ELR (cell line): ENCODE results near the gene ABCC3.

Source experiments
- DNase-seq: peaks from one replicate; pipeline ENCODE4 v3.0.0-alpha.2; 2015; ENCODE audit warnings: low read depth

The ABCC3 gene, protein sequence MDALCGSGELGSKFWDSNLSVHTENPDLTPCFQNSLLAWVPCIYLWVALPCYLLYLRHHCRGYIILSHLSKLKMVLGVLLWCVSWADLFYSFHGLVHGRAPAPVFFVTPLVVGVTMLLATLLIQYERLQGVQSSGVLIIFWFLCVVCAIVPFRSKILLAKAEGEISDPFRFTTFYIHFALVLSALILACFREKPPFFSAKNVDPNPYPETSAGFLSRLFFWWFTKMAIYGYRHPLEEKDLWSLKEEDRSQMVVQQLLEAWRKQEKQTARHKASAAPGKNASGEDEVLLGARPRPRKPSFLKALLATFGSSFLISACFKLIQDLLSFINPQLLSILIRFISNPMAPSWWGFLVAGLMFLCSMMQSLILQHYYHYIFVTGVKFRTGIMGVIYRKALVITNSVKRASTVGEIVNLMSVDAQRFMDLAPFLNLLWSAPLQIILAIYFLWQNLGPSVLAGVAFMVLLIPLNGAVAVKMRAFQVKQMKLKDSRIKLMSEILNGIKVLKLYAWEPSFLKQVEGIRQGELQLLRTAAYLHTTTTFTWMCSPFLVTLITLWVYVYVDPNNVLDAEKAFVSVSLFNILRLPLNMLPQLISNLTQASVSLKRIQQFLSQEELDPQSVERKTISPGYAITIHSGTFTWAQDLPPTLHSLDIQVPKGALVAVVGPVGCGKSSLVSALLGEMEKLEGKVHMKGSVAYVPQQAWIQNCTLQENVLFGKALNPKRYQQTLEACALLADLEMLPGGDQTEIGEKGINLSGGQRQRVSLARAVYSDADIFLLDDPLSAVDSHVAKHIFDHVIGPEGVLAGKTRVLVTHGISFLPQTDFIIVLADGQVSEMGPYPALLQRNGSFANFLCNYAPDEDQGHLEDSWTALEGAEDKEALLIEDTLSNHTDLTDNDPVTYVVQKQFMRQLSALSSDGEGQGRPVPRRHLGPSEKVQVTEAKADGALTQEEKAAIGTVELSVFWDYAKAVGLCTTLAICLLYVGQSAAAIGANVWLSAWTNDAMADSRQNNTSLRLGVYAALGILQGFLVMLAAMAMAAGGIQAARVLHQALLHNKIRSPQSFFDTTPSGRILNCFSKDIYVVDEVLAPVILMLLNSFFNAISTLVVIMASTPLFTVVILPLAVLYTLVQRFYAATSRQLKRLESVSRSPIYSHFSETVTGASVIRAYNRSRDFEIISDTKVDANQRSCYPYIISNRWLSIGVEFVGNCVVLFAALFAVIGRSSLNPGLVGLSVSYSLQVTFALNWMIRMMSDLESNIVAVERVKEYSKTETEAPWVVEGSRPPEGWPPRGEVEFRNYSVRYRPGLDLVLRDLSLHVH (N-terminal part only)

DNA sequence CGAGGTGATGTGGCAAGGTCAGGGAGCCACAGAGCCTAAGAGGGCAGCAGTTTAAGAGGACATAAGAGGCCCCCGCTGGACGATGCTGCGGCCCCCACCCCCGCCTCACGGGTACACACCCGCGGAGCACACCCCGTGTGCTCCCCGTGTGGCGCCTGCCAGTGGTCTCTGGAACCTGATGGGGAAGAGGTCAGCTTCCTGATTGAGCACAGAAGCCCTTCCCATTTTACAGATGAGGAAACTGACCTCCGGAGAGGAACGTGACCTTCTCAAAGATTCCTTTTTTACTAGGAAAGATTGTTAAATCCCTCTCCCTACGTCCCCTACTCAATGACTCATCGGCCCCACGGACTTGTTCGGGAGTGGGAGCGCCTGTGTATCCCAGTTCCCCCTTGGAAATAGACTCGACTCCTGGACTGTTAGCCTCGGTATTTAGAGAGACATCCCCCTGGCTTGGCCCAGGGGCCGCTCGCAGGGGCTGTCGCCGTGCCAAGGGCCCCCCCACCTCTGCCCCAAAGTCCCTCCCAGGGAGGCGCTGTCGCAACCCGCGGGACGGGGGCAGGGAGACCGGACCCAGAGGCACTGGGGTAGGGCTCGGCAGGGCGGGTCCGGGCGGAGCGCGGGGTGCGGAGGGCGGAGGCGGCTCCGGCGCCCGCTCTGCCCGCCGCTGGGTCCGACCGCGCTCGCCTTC is at the start of gene ABCC3:
ABCC3 (plus strand) TSS at position 658 of the 691 bp plus-strand sequence. CDS start 56 bp downstream, outside the sequence.
- DNase-seq, result peak; percentile 55

DNA sequence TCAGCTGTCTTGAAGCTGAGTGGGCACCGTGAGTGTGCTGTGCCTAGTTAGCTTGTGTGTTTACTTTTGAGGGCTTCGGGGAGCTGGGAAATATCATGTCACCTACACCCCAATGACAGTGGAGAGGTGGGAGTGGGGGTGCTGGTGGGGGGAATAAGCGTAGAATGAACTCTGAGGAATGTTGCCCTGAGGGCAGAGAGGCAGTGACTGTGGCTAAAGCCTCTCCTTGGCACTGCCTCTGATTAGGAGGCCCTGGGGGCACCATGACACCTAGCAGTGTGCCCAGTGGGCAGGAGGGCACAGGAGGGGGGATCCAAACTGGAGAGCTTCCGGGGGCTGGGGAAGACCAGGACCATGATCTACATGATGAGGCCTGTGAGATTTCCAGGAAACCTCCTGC is 49.3 kb upstream of the ABCC3 start:
- DNase-seq, result no peak

DNA sequence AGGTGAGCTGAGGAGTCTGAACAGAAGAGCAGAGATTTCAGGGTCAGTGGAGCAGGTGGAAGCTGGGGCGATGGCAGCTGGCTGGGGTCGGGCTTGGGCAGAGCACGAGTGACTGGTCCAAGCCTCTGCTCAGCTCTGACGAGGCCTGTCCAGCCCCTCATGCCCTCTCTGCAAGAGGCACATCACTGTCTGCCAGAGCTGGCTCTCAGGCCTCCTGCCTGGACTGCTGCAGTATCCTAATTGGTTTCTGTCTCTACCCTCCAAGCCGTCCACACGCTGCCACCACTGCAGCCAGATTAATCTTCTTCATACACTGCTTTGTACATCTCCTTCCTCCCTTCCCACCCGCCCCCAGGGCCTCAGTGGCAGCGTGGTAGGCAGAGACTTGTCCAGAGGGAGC is 48.8 kb upstream of the ABCC3 start:
- DNase-seq, result no peak

DNA sequence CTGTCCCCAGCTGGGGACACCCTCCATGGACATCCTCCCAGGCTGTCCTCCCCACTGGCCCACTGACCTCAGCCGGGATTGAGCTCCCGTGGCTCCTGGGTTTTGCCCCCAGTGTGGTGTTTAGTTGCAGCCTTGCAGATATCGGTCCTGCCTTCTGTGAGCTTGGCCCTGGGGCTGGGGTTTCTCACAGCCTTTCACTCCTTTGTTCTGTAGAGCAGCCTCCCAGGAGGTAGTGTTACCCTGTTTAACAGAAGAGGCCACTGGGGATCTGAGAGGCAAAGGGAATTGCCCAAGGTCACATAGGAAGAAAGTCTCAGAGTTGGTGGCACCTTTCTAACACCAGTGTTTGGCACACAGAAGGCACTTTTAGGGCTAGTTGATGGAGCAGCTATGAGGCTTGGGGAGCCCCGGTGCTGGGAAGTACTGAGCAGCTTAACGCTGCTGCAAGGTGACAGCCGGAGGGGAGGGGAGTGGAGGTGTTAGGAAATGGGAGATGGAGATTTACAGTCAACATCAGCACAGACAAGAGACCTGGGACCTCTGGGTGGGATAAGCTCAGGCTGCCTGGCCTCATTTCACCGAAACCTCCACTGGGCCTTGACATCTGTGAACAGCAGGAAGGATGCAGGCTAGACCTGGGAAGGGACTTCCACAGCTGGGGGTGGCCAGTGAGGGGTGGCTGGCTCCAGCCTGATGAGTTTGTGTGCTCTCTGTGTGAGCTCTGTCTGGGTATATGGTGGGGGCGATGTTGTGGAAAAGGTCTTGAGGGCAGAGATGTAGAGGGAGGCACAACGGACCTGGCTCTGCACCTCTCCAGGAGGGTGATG is 48.0 kb upstream of the ABCC3 start:
- no peak for DNase-seq

DNA sequence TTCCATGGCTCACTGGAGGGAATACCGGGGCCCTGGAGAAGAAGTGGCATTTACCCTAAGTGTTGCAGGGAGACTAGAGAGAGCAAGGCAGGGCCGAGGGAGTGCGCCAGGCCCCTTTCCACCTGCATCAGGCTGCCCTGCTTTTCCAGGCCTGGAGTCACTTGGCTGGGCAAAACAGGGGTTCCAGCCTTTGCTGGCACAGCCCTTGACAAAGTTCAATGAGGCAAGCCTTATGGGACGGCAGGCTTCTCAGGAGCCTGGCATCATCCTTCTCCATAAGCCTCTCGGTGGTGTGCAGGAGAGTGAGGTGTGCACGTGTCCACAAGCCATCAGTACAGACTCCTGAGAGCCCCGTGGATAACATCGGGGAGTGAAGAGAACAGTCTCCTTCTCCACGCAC is 47.1 kb upstream of the ABCC3 start:
- DNase-seq, result no peak

DNA sequence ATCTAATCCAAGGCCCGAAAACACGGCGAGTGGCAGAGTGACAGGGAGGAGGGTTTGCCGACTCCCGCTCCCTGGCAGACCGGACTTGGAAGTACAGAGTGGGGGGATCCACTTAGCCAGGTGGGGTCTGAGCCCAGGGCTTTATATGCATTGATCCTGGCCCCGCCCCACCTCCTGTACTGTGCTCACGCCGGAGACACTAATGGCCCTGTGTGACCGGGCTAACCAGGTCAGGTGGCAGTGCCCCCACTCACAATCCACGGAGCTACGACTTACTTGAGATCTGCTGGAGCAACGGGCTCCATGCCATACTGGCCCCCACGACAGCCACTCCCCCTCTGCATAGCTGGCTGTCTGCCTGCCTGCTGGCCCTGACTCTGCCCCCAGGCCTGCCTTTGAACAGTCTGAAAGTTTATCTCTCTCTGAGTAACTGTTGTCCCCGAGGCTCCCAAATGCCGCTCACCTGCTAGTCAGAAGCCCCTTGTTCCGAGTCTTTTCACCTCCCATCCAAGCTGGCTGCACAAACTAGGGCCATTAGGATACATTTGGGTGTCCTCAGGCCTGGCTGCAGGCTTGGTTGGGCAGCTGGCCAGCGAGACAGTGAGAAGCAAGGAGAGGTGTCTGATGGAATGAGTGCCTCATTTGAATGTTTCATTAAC is 46.2 kb upstream of the ABCC3 start:
- no peak for DNase-seq

DNA sequence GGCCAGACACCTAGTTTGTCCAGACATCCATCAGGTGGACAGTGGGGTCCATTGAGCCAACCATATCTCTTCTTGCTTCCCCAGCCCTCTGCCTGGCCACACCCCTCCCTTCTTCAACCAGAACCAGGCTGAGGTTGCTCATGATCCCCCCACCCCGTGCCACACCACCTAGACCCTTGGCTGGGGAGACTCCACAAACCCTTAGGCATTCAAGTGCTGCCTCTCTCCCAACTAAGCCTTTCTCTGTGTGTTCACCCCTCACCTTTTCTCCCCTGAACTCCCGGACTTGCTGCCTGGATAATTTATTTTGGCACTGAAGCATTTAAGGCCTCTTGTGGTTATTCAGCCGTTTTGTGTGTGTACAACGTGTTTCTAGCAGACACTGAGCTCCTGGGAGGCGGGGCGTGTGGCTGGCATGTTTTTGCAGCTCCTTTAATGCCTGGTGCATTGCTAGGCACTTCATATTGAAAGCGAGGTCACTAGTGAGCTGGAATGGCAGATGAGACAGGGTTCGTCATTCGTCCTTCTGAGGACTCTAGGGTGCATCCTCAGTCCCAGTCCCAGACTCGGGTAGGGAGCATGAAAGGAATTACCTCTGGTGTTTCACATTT is 45.5 kb upstream of the ABCC3 start:
- no peak for DNase-seq

DNA sequence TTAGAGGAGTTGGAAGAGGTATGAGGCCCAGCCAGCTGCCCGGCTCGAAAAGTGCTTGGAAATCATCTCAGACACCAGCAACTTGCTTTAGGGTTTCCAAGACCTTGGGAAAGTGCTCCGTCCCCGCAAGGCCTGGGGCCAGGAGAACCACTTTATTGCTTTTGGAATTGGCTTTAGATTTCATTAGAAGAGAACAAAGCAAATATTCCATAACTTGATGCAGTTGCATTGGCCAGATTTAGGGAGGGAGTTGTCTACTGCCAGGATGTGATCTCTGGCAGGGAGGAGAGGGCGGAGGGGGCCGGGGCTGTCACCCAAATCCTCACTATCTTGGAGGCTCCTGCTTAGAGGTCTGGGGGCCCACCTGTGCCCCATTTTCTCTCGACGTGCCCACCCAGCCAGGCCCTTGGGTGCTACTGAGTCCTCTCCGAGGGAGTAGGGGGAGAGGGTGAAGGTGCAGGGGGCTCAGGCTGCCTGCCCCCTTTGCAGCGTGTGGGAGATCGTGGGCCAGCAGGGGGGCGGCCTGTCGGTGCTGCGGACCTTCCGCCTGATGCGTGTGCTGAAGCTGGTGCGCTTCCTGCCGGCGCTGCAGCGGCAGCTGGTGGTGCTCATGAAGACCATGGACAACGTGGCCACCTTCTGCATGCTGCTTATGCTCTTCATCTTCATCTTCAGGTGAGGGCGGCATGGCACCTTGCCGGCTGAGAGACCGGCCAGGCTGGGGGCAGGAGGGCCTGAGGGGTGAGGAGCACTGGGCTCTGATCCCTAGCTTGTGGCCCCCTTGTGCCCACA is 43.5 kb upstream of the ABCC3 start:
- DNase-seq, result no peak

DNA sequence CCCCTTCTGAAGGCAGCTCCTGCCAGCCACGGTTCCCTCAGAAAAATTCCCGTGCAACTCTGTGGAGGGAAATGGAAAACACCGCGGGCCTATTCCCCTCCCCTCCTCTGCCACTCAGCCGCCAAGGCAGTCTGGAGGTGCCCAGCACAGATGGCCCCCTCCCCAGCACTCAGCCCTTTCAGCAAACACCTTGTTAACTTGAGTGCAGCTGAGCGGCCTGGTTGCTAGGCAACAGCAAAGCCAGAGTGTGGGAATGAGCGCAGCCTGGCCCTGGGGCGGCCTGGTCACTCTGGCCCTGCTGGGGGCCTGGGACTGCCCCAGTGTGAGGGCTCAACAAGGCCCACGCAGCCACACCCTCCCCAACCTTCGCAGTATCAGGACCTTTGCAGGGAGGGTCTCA is 41.4 kb upstream of the ABCC3 start:
- DNase-seq, result no peak

DNA sequence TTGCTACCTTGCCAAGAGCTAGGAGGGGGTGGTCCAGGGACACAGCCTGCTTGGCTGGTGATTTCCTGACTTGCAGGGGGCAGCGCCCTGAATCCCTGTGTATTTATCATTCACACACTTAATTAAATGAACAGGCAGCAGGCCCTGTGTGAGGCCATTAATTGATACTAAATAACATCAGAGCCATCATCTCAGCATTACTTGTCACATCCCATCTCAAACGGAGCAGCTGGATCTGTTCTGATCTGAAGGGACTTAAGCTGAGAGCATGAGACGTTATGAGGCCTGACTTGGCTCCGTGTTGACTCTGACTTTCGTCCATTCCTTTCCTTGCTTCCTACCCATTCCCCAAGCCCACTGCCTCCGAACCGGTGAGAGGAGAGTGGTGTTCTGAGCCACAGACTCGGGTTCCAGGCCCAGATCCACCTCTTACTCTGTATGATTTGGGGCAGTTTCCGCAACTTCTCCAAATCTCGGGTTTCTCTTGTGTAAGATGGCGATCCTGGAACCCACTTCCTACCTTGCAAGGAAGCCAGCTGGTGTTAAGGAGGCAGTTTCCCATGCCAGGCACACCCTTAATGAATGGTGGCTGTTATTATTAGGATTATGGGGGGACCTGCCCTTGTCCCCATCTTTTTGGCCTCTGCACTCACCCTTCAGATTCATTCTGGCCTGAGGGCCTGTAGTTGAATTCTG is 40.4 kb upstream of the ABCC3 start:
- no peak for DNase-seq

DNA sequence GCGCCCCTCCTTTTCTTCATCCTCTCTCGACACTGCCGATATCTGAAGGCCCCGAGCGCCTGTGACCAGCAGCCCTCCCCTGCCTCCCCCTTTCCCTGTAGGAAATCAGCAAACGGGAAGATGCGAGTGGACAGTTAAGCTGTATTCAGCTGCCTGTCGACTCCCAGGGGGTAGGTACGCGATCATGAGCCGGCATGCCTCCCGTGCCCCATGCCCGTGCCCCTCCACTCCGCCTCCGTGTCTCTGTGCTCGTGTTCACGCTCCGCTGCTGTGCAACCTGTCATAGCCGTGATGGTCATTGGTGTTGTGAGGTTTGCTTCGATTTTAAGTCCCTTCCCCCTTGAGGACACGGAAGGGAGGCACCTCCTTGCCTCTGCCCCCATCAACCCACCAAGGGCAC is 39.8 kb upstream of the ABCC3 start:
- DNase-seq, result no peak

DNA sequence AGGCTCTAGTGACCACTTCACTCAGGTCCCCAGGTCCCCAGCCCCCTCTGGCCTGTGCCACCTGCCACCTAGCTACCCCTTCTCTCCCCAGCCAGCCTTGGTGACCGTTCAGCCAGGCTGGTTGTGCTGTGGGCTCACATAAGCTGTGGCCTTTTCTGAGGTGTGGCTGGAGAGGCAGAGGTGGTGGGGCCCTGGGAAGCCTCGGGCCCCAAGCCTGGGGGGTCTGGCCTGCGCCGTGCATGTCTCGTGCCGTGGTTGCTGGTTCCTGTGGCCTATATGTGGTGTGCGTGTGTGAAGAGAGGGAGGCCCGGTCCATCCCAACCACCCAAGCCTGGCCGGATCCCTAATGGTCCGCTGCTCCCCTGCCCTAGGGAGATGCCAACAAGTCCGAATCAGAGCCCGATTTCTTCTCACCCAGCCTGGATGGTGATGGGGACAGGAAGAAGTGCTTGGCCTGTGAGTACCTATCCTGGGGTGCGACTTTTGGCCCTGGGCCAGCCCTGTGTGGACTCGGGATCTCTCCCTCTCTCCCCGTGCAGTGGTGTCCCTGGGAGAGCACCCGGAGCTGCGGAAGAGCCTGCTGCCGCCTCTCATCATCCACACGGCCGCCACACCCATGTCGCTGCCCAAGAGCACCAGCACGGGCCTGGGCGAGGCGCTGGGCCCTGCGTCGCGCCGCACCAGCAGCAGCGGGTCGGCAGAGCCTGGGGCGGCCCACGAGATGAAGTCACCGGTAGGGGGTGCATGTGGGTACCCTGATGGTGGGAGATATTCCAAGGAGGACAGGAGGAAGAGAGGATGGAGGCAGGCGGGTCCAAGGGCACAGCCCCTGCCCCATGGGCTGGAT is 38.3 kb upstream of the ABCC3 start:
- DNase-seq, result no peak

DNA sequence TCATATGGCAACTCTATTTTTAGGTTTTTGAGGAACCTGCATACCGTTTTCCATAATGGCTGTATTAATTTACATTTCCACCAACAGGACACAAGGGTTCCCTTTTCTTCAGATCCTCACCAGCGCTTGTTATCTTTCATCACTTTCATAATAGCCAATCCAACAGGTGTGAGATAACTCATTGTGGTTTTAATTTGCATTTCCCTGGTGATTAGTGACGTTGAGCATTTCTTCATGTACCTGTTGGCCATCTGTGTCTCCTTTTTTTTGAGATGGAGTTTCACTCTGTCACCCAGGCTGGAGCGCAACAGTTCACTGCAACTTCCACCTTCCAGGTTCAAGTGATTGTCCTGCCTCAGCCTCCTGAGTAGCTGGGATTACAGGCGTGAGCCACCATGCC is 36.2 kb upstream of the ABCC3 start:
- DNase-seq, result no peak

DNA sequence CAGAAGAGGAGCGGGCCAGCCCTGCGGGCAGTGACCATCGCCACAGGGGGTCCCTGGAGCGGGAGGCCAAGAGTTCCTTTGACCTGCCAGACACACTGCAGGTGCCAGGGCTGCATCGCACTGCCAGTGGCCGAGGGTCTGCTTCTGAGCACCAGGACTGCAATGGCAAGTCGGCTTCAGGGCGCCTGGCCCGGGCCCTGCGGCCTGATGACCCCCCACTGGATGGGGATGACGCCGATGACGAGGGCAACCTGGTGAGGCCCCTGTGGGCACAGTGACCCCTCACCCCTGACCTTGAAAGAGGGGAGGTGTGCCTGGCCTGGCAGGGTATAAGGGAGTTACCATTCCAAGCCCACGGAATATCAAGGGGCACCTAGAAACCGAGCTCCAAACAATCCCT is 35.1 kb upstream of the ABCC3 start:
- no peak for DNase-seq

DNA sequence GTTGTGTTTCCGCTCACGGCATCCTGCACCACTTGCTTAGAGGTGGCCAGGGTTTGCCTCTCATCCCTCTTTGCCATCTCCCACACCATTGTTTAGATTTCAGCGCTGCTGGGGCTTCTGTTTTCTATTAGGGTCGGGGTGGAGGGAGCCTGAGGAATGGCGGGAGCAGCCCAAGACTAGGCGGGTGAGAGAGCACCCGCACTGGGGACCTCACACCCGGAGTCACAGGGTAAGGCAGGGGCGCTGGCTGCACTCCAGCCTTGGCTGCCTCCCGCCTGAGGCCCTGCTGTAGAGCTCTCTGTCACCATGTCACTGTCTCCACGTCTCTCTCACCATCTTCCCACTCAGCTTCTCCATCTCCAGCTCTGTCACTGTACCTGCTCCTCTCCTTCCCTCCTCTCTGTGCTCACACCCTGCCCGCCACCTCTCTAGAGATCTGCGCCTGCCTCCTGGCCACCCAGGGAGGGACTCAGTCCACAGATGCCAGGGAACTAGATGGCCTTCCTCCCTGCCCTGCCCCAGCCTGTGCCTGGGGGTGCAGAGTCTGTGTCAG is 32.8 kb upstream of the ABCC3 start:
- no peak for DNase-seq

DNA sequence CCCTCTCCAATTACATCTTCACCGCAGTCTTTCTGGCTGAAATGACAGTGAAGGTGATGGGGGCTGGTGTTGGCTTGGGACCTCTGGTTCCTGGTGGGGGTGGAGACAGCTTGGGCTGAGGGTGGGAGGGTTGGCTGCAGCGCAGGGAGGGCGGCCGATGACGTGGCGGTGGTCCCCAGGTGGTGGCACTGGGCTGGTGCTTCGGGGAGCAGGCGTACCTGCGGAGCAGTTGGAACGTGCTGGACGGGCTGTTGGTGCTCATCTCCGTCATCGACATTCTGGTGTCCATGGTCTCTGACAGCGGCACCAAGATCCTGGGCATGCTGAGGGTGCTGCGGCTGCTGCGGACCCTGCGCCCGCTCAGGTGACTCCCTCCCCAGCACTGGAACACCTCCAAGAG is 31.8 kb upstream of the ABCC3 start:
- no peak for DNase-seq

DNA sequence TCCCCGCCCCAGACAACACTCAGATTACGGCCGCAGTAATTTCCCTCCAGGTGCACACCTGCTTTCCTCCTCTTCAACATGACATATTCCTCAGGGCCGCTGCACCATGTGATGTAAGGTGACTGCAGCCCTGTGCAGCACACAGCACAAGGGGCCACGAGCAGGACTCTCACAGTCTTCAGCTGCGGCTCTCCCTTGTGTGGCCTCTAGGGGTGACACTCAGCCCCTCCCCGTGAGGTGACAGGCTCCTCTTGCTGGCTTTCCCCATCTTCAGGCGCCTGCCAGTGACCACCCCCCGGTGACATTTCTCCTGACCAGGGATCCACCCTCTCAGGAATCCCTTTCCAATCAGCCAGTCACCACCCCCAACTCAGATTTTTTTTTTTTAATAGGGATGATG is 31.3 kb upstream of the ABCC3 start:
- peak; percentile 19 for DNase-seq
